Activated naive CD8-positive, alpha-beta T cell treated with anti-CD3 and anti-CD28 coated beads for 36 hours (primary cell): ENCODE results near the gene USH1C. TPM values are rescaled to one million over a fixed set of nuclear protein-coding genes. Genes with fewer than 3 reads are reported as not detected.

ENCODE experiments used
- DNase-seq: peaks from one replicate; pipeline ENCODE4 v3.0.0; 2021
- H3K27ac Mint-ChIP-seq: one replicate; pipeline ENCODE4 v1.8.0; 2022; ENCODE audit warnings: mild to moderate bottlenecking, moderate library complexity, mixed read lengths
- H3K27me3 Mint-ChIP-seq: one replicate; pipeline ENCODE4 v1.8.0; 2022; ENCODE audit warnings: mild to moderate bottlenecking, mixed read lengths
- H3K36me3 Mint-ChIP-seq: one replicate; pipeline ENCODE4 v1.8.0; 2021; ENCODE audit warnings: mild to moderate bottlenecking, mixed read lengths
- H3K4me1 Mint-ChIP-seq: one replicate; pipeline ENCODE4 v1.8.0; 2021; ENCODE audit warnings: mixed read lengths
- H3K4me3 Mint-ChIP-seq: one replicate; pipeline ENCODE4 v1.8.0; 2022; ENCODE audit warnings: mild to moderate bottlenecking, moderate library complexity, mixed read lengths
- H3K9me3 Mint-ChIP-seq: one replicate; pipeline ENCODE4 v1.8.0; 2022; ENCODE audit warnings: mixed read lengths
- total RNA-seq, 2 experiments: library from RNA; stranded (reverse); gene quantifications; one replicate each; pipeline ENCODE4 v1.2.3, GENCODE V29; 2021

Gene USH1C
- total RNA-seq, 2 experiments from 2014 or later = not detected

- H3K27ac Mint-ChIP-seq = no peak overlapping the region
- no peak for DNase-seq
- H3K4me1 Mint-ChIP-seq = no peaks in the 10 kb centered on the region
- H3K36me3 Mint-ChIP-seq = no peaks in the 10 kb centered on the region
- H3K27me3 Mint-ChIP-seq = peaks cover 7% of the 10 kb centered on the region
- no peaks in the 10 kb centered on the region for H3K9me3 Mint-ChIP-seq
- no peak overlapping the region for H3K4me3 Mint-ChIP-seq
These were observed 15.0 kb downstream of the USH1C start for GRCh38 chr11:17528906-17529843.

GRCh38 chr11:17528181-17528691, 16.0 kb downstream of the USH1C start:
- Mint-ChIP-seq H3K9me3 (no peaks in the 10 kb centered on the region), H3K27me3 (peaks cover 7% of the 10 kb centered on the region), H3K36me3 (no peaks in the 10 kb centered on the region), H3K4me1 (no peaks in the 10 kb centered on the region), H3K27ac (no peak overlapping the region), H3K4me3 (no peak overlapping the region)
- DNase-seq = peak; percentile 45

- DNase-seq = no peak
- Mint-ChIP-seq H3K4me1 (no peaks in the 10 kb centered on the region), H3K4me3 (no peak overlapping the region), H3K36me3 (no peaks in the 10 kb centered on the region), H3K9me3 (no peaks in the 10 kb centered on the region), H3K27me3 (peaks cover 7% of the 10 kb centered on the region), H3K27ac (no peak overlapping the region)
These were observed 16.6 kb downstream of the USH1C start for GRCh38 chr11:17527628-17527995.

- Mint-ChIP-seq H3K27ac (no peak overlapping the region), H3K27me3 (peaks cover 7% of the 10 kb centered on the region), H3K4me1 (no peaks in the 10 kb centered on the region), H3K4me3 (no peak overlapping the region), H3K36me3 (no peaks in the 10 kb centered on the region), H3K9me3 (no peaks in the 10 kb centered on the region)
- DNase-seq = no peak
These were observed 17.1 kb downstream of the USH1C start for GRCh38 chr11:17526931-17527627.

- H3K27me3 Mint-ChIP-seq = peaks cover 7% of the 10 kb centered on the region
- no peak for DNase-seq
- H3K27ac Mint-ChIP-seq = no peak overlapping the region
- no peaks in the 10 kb centered on the region for H3K36me3 Mint-ChIP-seq
- no peaks in the 10 kb centered on the region for H3K9me3 Mint-ChIP-seq
- H3K4me1 Mint-ChIP-seq = no peaks in the 10 kb centered on the region
- no peak overlapping the region for H3K4me3 Mint-ChIP-seq
These were observed 17.9 kb downstream of the USH1C start for GRCh38 chr11:17526326-17526725.

- Mint-ChIP-seq H3K27me3 (peaks cover 7% of the 10 kb centered on the region), H3K4me1 (no peaks in the 10 kb centered on the region), H3K9me3 (no peaks in the 10 kb centered on the region), H3K36me3 (no peaks in the 10 kb centered on the region), H3K4me3 (no peak overlapping the region), H3K27ac (no peak overlapping the region)
- no peak for DNase-seq
These were observed 18.6 kb downstream of the USH1C start for GRCh38 chr11:17525570-17525969.

GRCh38 chr11:17524221-17524620, 20.0 kb downstream of the USH1C start:
- H3K4me1 Mint-ChIP-seq = no peaks in the 10 kb centered on the region
- no peak for DNase-seq
- H3K9me3 Mint-ChIP-seq = no peaks in the 10 kb centered on the region
- H3K4me3 Mint-ChIP-seq = no peak overlapping the region
- H3K27me3 Mint-ChIP-seq = peaks cover 4% of the 10 kb centered on the region
- H3K36me3 Mint-ChIP-seq = no peaks in the 10 kb centered on the region
- H3K27ac Mint-ChIP-seq = no peak overlapping the region

- Mint-ChIP-seq H3K4me1 (no peaks in the 10 kb centered on the region), H3K36me3 (no peaks in the 10 kb centered on the region)
These were observed 21.6 kb downstream of the USH1C start for GRCh38 chr11:17522655-17523054.

GRCh38 chr11:17521106-17521900, 22.9 kb downstream of the USH1C start:
- Mint-ChIP-seq H3K4me1 (no peaks in the 10 kb centered on the region), H3K36me3 (no peaks in the 10 kb centered on the region), H3K9me3 (no peaks in the 10 kb centered on the region), H3K27me3 (peaks cover 3% of the 10 kb centered on the region), H3K27ac (no peak overlapping the region), H3K4me3 (no peak overlapping the region)
- DNase-seq = no peak

More at GRCh38 chr11:17522655-17523054, 21.6 kb downstream of the USH1C start:
- H3K9me3 Mint-ChIP-seq = no peaks in the 10 kb centered on the region
- no peak for DNase-seq
- H3K4me3 Mint-ChIP-seq = no peak overlapping the region
- no peak overlapping the region for H3K27ac Mint-ChIP-seq
- peaks cover 3% of the 10 kb centered on the region for H3K27me3 Mint-ChIP-seq

GRCh38 chr11:17519061-17519885, 24.9 kb downstream of the USH1C start:
- Mint-ChIP-seq H3K27ac (no peak overlapping the region), H3K36me3 (no peaks in the 10 kb centered on the region), H3K9me3 (no peaks in the 10 kb centered on the region), H3K4me3 (no peak overlapping the region), H3K4me1 (no peaks in the 10 kb centered on the region), H3K27me3 (no peaks in the 10 kb centered on the region)
- no peak for DNase-seq

GRCh38 chr11:17518366-17518765, 25.9 kb downstream of the USH1C start:
- no peak overlapping the region for H3K4me3 Mint-ChIP-seq
- no peaks in the 10 kb centered on the region for H3K9me3 Mint-ChIP-seq
- H3K27ac Mint-ChIP-seq = no peak overlapping the region
- H3K36me3 Mint-ChIP-seq = no peaks in the 10 kb centered on the region
- no peaks in the 10 kb centered on the region for H3K27me3 Mint-ChIP-seq
- no peak for DNase-seq
- H3K4me1 Mint-ChIP-seq = no peaks in the 10 kb centered on the region

- H3K27ac Mint-ChIP-seq = no peak overlapping the region
- no peaks in the 10 kb centered on the region for H3K27me3 Mint-ChIP-seq
- no peak for DNase-seq
- no peaks in the 10 kb centered on the region for H3K9me3 Mint-ChIP-seq
- no peak overlapping the region for H3K4me3 Mint-ChIP-seq
- H3K4me1 Mint-ChIP-seq = no peaks in the 10 kb centered on the region
- no peaks in the 10 kb centered on the region for H3K36me3 Mint-ChIP-seq
These were observed 27.0 kb downstream of the USH1C start for GRCh38 chr11:17517186-17517585.

GRCh38 chr11:17516551-17517150, 27.6 kb downstream of the USH1C start:
- Mint-ChIP-seq H3K9me3 (no peaks in the 10 kb centered on the region), H3K27ac (no peak overlapping the region), H3K36me3 (no peaks in the 10 kb centered on the region), H3K4me3 (no peak overlapping the region), H3K4me1 (no peaks in the 10 kb centered on the region), H3K27me3 (no peaks in the 10 kb centered on the region)
- no peak for DNase-seq
